ENCODE measurements around the gene FLT3.
A peak's percentile ranks its signal among the peaks of the same experiment; 100 is the strongest.
"Not testable (repeated sequence)": the region's sequence is repeated elsewhere in the genome, so short reads cannot be mapped to it uniquely, and the experiment has no call there.

The FLT3 gene

GRCh38 chr13:28100150-28101121, at the start of gene FLT3:
Gene FLT3, minus strand, starts transcription at chr13:28100576. Its CDS starts 66 bp downstream, at chr13:28100510.
- DNase-seq: peak; percentile 49

- DNase-seq: peak; percentile 19
These were observed 47.1 kb upstream of the FLT3 start for GRCh38 chr13:28147495-28147894.

- no peak for DNase-seq
These were observed 44.7 kb upstream of the FLT3 start for GRCh38 chr13:28145049-28145448.

GRCh38 chr13:28141542-28141941, 41.2 kb upstream of the FLT3 start:
- not testable (repeated sequence) for DNase-seq

- DNase-seq: no peak
These were observed 40.2 kb upstream of the FLT3 start for GRCh38 chr13:28140433-28141125.

GRCh38 chr13:28138756-28139470, 38.5 kb upstream of the FLT3 start:
- peak; percentile 91 for DNase-seq

GRCh38 chr13:28138012-28138755, 37.8 kb upstream of the FLT3 start, which contains the start of gene PAN3:
Gene PAN3, plus strand, starts transcription at chr13:28138545. Its CDS starts 113 bp downstream, at chr13:28138658.
- peak; percentile 93 for DNase-seq

- no peak for DNase-seq
These were observed 37.2 kb upstream of the FLT3 start for GRCh38 chr13:28137596-28137995.

GRCh38 chr13:28136916-28137315, 36.5 kb upstream of the FLT3 start:
- DNase-seq: no peak

- no peak for DNase-seq
These were observed 31.3 kb upstream of the FLT3 start for GRCh38 chr13:28131646-28132045.

GRCh38 chr13:28129911-28130693, 29.7 kb upstream of the FLT3 start:
- DNase-seq: no peak

- DNase-seq: no peak
These were observed 28.6 kb upstream of the FLT3 start for GRCh38 chr13:28128926-28129325.

- no peak for DNase-seq
These were observed 27.7 kb upstream of the FLT3 start for GRCh38 chr13:28128030-28128429.

- no peak for DNase-seq
These were observed 20.8 kb upstream of the FLT3 start for GRCh38 chr13:28121224-28121623.

GRCh38 chr13:28120317-28120716, 19.9 kb upstream of the FLT3 start:
- no peak for DNase-seq

- DNase-seq: no peak
These were observed 17.5 kb upstream of the FLT3 start for GRCh38 chr13:28117689-28118377.

- DNase-seq: no peak
These were observed 16.4 kb upstream of the FLT3 start for GRCh38 chr13:28116736-28117135.

- DNase-seq: no peak
These were observed 10.0 kb upstream of the FLT3 start for GRCh38 chr13:28110414-28110813.

GRCh38 chr13:28106976-28107375, 6.6 kb upstream of the FLT3 start:
- DNase-seq: no peak

- not testable (repeated sequence) for DNase-seq
These were observed 1.5 kb upstream of the FLT3 start for GRCh38 chr13:28101886-28102285.
